Ishikawa (cell line): ENCODE data around the gene OARD1.

Experiments
- CEBPB ChIP-seq: IDR thresholded peaks from 2 replicates; pipeline ENCODE4 v1.6.1; 2012
- CREB1 ChIP-seq: IDR thresholded peaks from 2 replicates; pipeline ENCODE4 v1.6.1; 2012; ENCODE audit warnings: low read depth
- EP300 ChIP-seq: IDR thresholded peaks from 2 replicates; pipeline ENCODE4 v1.6.1; 2012; ENCODE audit warnings: borderline replicate concordance
- FOXM1 ChIP-seq: IDR thresholded peaks from 2 replicates; pipeline ENCODE4 v1.6.1; 2012; ENCODE audit warnings: low read depth, borderline replicate concordance
- NFIC ChIP-seq: IDR thresholded peaks from 2 replicates; pipeline ENCODE4 v1.6.1; 2012
- RAD21 ChIP-seq: IDR thresholded peaks from 2 replicates; pipeline ENCODE4 v1.6.1; 2012; ENCODE audit warnings: low read depth
- TAF1 ChIP-seq: IDR thresholded peaks from 2 replicates; pipeline ENCODE4 v1.6.1; 2012; ENCODE audit warnings: low read depth, mild to moderate bottlenecking
- YY1 ChIP-seq: IDR thresholded peaks from 2 replicates; pipeline ENCODE4 v1.6.1; 2012; ENCODE audit warnings: low read depth
- TF ChIP-seq, protein P1 (sequence below): IDR thresholded peaks from 2 replicates; pipeline ENCODE4 v1.6.1; 2012
- TF ChIP-seq, protein P2 (sequence below): IDR thresholded peaks from 2 replicates; pipeline ENCODE4 v1.6.1; 2012; ENCODE audit warnings: low read depth, mild to moderate bottlenecking
- TF ChIP-seq, protein P3 (sequence below): IDR thresholded peaks from 2 replicates; pipeline ENCODE4 v1.6.1; 2012

DNA sequence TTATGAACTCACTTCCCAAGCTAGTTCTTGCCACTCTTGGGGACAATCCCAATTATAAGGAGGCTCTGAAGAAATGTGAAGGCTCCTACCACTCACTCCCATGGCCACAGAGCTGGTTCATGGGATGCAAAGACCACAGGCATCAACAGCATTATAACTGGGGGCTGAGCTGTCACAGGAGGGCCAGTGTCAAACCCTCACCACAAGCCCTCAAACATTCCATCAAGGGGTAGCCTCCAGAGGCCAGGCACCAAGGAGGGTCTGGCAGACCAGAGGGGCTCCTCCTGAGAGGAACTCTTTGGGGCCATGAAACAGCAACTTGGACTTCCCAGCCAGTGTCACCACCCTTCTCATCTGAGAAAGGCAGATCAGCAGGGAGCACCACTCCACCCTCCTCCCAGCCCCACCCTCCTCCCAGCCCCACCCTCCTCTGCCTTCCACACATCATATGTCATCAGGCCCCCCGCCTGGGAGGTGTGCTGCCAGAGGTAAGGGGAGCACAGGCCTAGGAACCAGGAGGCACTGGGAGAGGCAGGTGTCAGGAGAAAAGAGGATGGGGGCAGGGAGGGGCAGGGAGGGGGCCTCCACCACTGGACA, 31.1 kb downstream of the OARD1 start:
- TF ChIP-seq RAD21 (no peak), EP300 (no peak), FOXM1 (no peak), TAF1 (no peak), CREB1 (no peak), NFIC (no peak), YY1 (no peak), CEBPB (no peak)
- TF ChIP-seq, protein P1, sequence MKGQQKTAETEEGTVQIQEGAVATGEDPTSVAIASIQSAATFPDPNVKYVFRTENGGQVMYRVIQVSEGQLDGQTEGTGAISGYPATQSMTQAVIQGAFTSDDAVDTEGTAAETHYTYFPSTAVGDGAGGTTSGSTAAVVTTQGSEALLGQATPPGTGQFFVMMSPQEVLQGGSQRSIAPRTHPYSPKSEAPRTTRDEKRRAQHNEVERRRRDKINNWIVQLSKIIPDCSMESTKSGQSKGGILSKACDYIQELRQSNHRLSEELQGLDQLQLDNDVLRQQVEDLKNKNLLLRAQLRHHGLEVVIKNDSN, result no peak
- TF ChIP-seq, protein P2, sequence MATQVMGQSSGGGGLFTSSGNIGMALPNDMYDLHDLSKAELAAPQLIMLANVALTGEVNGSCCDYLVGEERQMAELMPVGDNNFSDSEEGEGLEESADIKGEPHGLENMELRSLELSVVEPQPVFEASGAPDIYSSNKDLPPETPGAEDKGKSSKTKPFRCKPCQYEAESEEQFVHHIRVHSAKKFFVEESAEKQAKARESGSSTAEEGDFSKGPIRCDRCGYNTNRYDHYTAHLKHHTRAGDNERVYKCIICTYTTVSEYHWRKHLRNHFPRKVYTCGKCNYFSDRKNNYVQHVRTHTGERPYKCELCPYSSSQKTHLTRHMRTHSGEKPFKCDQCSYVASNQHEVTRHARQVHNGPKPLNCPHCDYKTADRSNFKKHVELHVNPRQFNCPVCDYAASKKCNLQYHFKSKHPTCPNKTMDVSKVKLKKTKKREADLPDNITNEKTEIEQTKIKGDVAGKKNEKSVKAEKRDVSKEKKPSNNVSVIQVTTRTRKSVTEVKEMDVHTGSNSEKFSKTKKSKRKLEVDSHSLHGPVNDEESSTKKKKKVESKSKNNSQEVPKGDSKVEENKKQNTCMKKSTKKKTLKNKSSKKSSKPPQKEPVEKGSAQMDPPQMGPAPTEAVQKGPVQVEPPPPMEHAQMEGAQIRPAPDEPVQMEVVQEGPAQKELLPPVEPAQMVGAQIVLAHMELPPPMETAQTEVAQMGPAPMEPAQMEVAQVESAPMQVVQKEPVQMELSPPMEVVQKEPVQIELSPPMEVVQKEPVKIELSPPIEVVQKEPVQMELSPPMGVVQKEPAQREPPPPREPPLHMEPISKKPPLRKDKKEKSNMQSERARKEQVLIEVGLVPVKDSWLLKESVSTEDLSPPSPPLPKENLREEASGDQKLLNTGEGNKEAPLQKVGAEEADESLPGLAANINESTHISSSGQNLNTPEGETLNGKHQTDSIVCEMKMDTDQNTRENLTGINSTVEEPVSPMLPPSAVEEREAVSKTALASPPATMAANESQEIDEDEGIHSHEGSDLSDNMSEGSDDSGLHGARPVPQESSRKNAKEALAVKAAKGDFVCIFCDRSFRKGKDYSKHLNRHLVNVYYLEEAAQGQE, result no peak
- TF ChIP-seq, protein P3, sequence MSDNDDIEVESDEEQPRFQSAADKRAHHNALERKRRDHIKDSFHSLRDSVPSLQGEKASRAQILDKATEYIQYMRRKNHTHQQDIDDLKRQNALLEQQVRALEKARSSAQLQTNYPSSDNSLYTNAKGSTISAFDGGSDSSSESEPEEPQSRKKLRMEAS, result no peak
